ENCODE measurements around the gene PCCA.
"Not testable (repeated sequence)": the region's sequence is repeated elsewhere in the genome, so short reads cannot be mapped to it uniquely, and the experiment has no call there.

PCCA gene

GRCh38 chr13:100298116-100298681 lies 209.3 kb downstream of the PCCA start:
- DNase-seq (ENCODE audit: extremely low read depth in 1 of 2, low read depth in 1 of 2): no peak

- no peak for DNase-seq (ENCODE audit: extremely low read depth in 1 of 2, low read depth in 1 of 2)
These were observed 209.8 kb downstream of the PCCA start for GRCh38 chr13:100298691-100299090.

- no peak for DNase-seq (ENCODE audit: extremely low read depth in 1 of 2, low read depth in 1 of 2)
These were observed 211.3 kb downstream of the PCCA start for GRCh38 chr13:100300243-100300642.

GRCh38 chr13:100300708-100301107 lies 211.8 kb downstream of the PCCA start:
- no peak for DNase-seq (ENCODE audit: extremely low read depth in 1 of 2, low read depth in 1 of 2)

- DNase-seq (ENCODE audit: extremely low read depth in 1 of 2, low read depth in 1 of 2): no peak
These were observed 212.5 kb downstream of the PCCA start for GRCh38 chr13:100301418-100301817.

- no peak for DNase-seq (ENCODE audit: extremely low read depth in 1 of 2, low read depth in 1 of 2)
These were observed 213.5 kb downstream of the PCCA start for GRCh38 chr13:100302391-100302790.

- DNase-seq (ENCODE audit: extremely low read depth in 1 of 2, low read depth in 1 of 2): no peak
These were observed 215.3 kb downstream of the PCCA start for GRCh38 chr13:100304229-100304628.

- DNase-seq (ENCODE audit: extremely low read depth in 1 of 2, low read depth in 1 of 2): no peak
These were observed 216.5 kb downstream of the PCCA start for GRCh38 chr13:100305398-100305797.

GRCh38 chr13:100306030-100306429 lies 217.1 kb downstream of the PCCA start:
- DNase-seq (ENCODE audit: extremely low read depth in 1 of 2, low read depth in 1 of 2): no peak

- no peak for DNase-seq (ENCODE audit: extremely low read depth in 1 of 2, low read depth in 1 of 2)
These were observed 217.6 kb downstream of the PCCA start for GRCh38 chr13:100306434-100306999.

- DNase-seq (ENCODE audit: extremely low read depth in 1 of 2, low read depth in 1 of 2): no peak
These were observed 225.4 kb downstream of the PCCA start for GRCh38 chr13:100314132-100314910.

- no peak for DNase-seq (ENCODE audit: extremely low read depth in 1 of 2, low read depth in 1 of 2)
These were observed 226.6 kb downstream of the PCCA start for GRCh38 chr13:100315522-100315921.

GRCh38 chr13:100318473-100318872 lies 229.6 kb downstream of the PCCA start:
- DNase-seq (ENCODE audit: extremely low read depth in 1 of 2, low read depth in 1 of 2): not testable (repeated sequence)

GRCh38 chr13:100323937-100324336 lies 235.0 kb downstream of the PCCA start:
- no peak for DNase-seq (ENCODE audit: extremely low read depth in 1 of 2, low read depth in 1 of 2)

- no peak for DNase-seq (ENCODE audit: extremely low read depth in 1 of 2, low read depth in 1 of 2)
These were observed 241.8 kb downstream of the PCCA start for GRCh38 chr13:100330662-100331061.

GRCh38 chr13:100333141-100333540 lies 244.2 kb downstream of the PCCA start:
- no peak for DNase-seq (ENCODE audit: extremely low read depth in 1 of 2, low read depth in 1 of 2)

GRCh38 chr13:100334214-100334613 lies 245.3 kb downstream of the PCCA start:
- DNase-seq (ENCODE audit: extremely low read depth in 1 of 2, low read depth in 1 of 2): no peak

GRCh38 chr13:100336795-100337516 lies 248.1 kb downstream of the PCCA start:
- DNase-seq (ENCODE audit: extremely low read depth in 1 of 2, low read depth in 1 of 2): no peak

GRCh38 chr13:100338275-100338674 lies 249.4 kb downstream of the PCCA start:
- no peak for DNase-seq (ENCODE audit: extremely low read depth in 1 of 2, low read depth in 1 of 2)

GRCh38 chr13:100339411-100339940 lies 250.6 kb downstream of the PCCA start:
- no peak for DNase-seq (ENCODE audit: extremely low read depth in 1 of 2, low read depth in 1 of 2)

GRCh38 chr13:100340865-100341264 lies 252.0 kb downstream of the PCCA start:
- no peak for DNase-seq (ENCODE audit: extremely low read depth in 1 of 2, low read depth in 1 of 2)

All from activated CD8-positive, alpha-beta memory T cell treated with anti-CD3 and anti-CD28 coated beads for 1 hour (primary cell).